HEK293 (cell line): ENCODE measurements around the gene CACUL1.

Experiments
- CTCF ChIA-PET: fragments of 350-600 bp; formaldehyde crosslinking; extraction: SDS; loops from one replicate; lab custom pipeline; 2021; ENCODE audit warnings: antibody characterized with exemption; lab: Yijun Ruan, JAX
- POLR2A ChIA-PET: fragments of 300-600 bp; formaldehyde crosslinking; extraction: SDS; loops from one replicate; lab custom pipeline; 2020; ENCODE audit warnings: antibody characterized with exemption, inconsistent platforms; lab: Yijun Ruan, JAX
- H3K27ac ChIP-seq: fragments of 200-500 bp; sonication (Bioruptor generic); 2 replicates; pipeline ENCODE4 v1.5.1; 2014; ENCODE audit warnings: low read depth, low read length, control low read depth, inconsistent platforms; ENCODE audit errors: extremely low read depth
- H3K36me3 ChIP-seq, 2 experiments: fragments of 200-500 bp in 1 of 2; sonication (Bioruptor generic) in 1 of 2; 1 replicate in 1 of 2; 2 replicates in 1 of 2; pipeline ENCODE4 v1.5.1; 2014 to 2017; ENCODE audit warnings: inconsistent platforms in 2 of 2, low read length in 2 of 2; ENCODE audit not compliant: control insufficient read depth in 2 of 2, insufficient read depth in 1 of 2
- H3K4me1 ChIP-seq: fragments of 200-500 bp; sonication (Bioruptor generic); 2 replicates; pipeline ENCODE4 v1.5.1; 2014; ENCODE audit warnings: mild to moderate bottlenecking, low read length, inconsistent platforms; ENCODE audit not compliant: control insufficient read depth, insufficient read depth
- H3K4me3 ChIP-seq: 2 replicates; pipeline ENCODE4 v1.5.1; 2011; ENCODE audit warnings: low read depth, mild to moderate bottlenecking, control low read depth, low read length, moderate library complexity
- H3K9me3 ChIP-seq: fragments of 200-500 bp; sonication (Bioruptor generic); 2 replicates; pipeline ENCODE4 v1.5.1; 2014; ENCODE audit warnings: low read depth, low read length, inconsistent platforms; ENCODE audit not compliant: control insufficient read depth, insufficient read depth
- KLF16 ChIP-seq: fragments of 450-650 bp; formaldehyde crosslinking; IDR thresholded peaks from 2 replicates; pipeline ENCODE4 v1.5.1; 2017; ENCODE audit warnings: missing biosample characterization, missing genetic modification characterization
- OSR2 ChIP-seq: fragments of 450-650 bp; formaldehyde crosslinking; IDR thresholded peaks from 2 replicates; pipeline ENCODE4 v1.5.1; 2016; ENCODE audit warnings: missing biosample characterization, missing genetic modification characterization
- PRDM1 ChIP-seq: fragments of 450-650 bp; formaldehyde crosslinking; IDR thresholded peaks from 2 replicates; pipeline ENCODE4; 2016; ENCODE audit warnings: missing biosample characterization, missing genetic modification characterization
- YY1 ChIP-seq: fragments of 450-650 bp; formaldehyde crosslinking; IDR thresholded peaks from 2 replicates; pipeline ENCODE4 v1.5.1; 2018; ENCODE audit warnings: missing biosample characterization, missing genetic modification characterization
- ZBTB17 ChIP-seq: fragments of 450-650 bp; formaldehyde crosslinking; IDR thresholded peaks from 2 replicates; pipeline ENCODE4 v1.5.1; 2016; ENCODE audit warnings: missing biosample characterization, missing genetic modification characterization
- ZBTB7A ChIP-seq: fragments of 450-650 bp; formaldehyde crosslinking; IDR thresholded peaks from 2 replicates; pipeline ENCODE4 v1.5.1; 2016; ENCODE audit warnings: low read depth, missing biosample characterization, missing genetic modification characterization
- ZFP41 ChIP-seq: fragments of 450-650 bp; formaldehyde crosslinking; IDR thresholded peaks from 2 replicates; pipeline ENCODE4 v1.5.1; 2016; ENCODE audit warnings: missing biosample characterization, missing genetic modification characterization, borderline replicate concordance
- ZNF114 ChIP-seq: fragments of 450-650 bp; formaldehyde crosslinking; IDR thresholded peaks from 2 replicates; pipeline ENCODE4 v1.5.0; 2017; ENCODE audit warnings: missing biosample characterization, missing genetic modification characterization
- ZNF221 ChIP-seq: fragments of 450-650 bp; formaldehyde crosslinking; IDR thresholded peaks from 2 replicates; pipeline ENCODE4 v1.5.1; 2017; ENCODE audit warnings: missing biosample characterization, missing genetic modification characterization, borderline replicate concordance
- ZNF24 ChIP-seq: fragments of 450-650 bp; formaldehyde crosslinking; IDR thresholded peaks from 2 replicates; pipeline ENCODE4 v1.5.1; 2016; ENCODE audit warnings: missing biosample characterization, missing genetic modification characterization
- ZNF423 ChIP-seq: fragments of 450-650 bp; formaldehyde crosslinking; IDR thresholded peaks from 2 replicates; pipeline ENCODE4 v1.5.1; 2016; ENCODE audit warnings: missing biosample characterization, missing genetic modification characterization
- ZNF48 ChIP-seq: fragments of 450-650 bp; formaldehyde crosslinking; IDR thresholded peaks from 2 replicates; pipeline ENCODE4 v1.5.1; 2016; ENCODE audit warnings: missing biosample characterization, missing genetic modification characterization
- ZNF555 ChIP-seq: fragments of 450-650 bp; formaldehyde crosslinking; conservative IDR thresholded peaks from 2 replicates; pipeline ENCODE4 v1.5.1; 2017; ENCODE audit warnings: missing biosample characterization, mild to moderate bottlenecking, missing genetic modification characterization, inconsistent platforms
- ZNF629 ChIP-seq: fragments of 450-650 bp; formaldehyde crosslinking; IDR thresholded peaks from 2 replicates; pipeline ENCODE4 v1.5.1; 2017; ENCODE audit warnings: missing biosample characterization, missing genetic modification characterization
- ZNF660 ChIP-seq: fragments of 450-650 bp; IDR thresholded peaks from 2 replicates; pipeline ENCODE4 v1.5.1; 2018; ENCODE audit warnings: missing biosample characterization, mild to moderate bottlenecking, missing genetic modification characterization
- ZNF792 ChIP-seq: fragments of 450-650 bp; formaldehyde crosslinking; IDR thresholded peaks from 2 replicates; pipeline ENCODE4 v1.5.1; 2016; ENCODE audit warnings: missing biosample characterization, missing genetic modification characterization
- ZSCAN30 ChIP-seq: fragments of 450-650 bp; IDR thresholded peaks from 2 replicates; pipeline ENCODE4 v1.5.1; 2018; ENCODE audit warnings: missing biosample characterization, mild to moderate bottlenecking, missing genetic modification characterization, moderate library complexity
- TF ChIP-seq, protein P1 (sequence below): fragments of 450-650 bp; formaldehyde crosslinking; IDR thresholded peaks from 2 replicates; pipeline ENCODE4 v1.5.1; 2016; ENCODE audit warnings: missing biosample characterization, missing genetic modification characterization
- TF ChIP-seq, protein P2 (sequence below): fragments of 450-650 bp; formaldehyde crosslinking; IDR thresholded peaks from 2 replicates; pipeline ENCODE4 v1.5.1; 2016; ENCODE audit warnings: missing biosample characterization, missing genetic modification characterization
- TF ChIP-seq, protein P3 (sequence below): fragments of 450-650 bp; formaldehyde crosslinking; IDR thresholded peaks from 2 replicates; pipeline ENCODE4 v1.5.1; 2017; ENCODE audit warnings: missing biosample characterization, missing genetic modification characterization
- TF ChIP-seq, protein P4 (sequence below): fragments of 450-650 bp; IDR thresholded peaks from 2 replicates; pipeline ENCODE4 v1.5.1; 2018; ENCODE audit warnings: missing biosample characterization, missing genetic modification characterization
- TF ChIP-seq, protein P5 (sequence below): fragments of 450-650 bp; formaldehyde crosslinking; IDR thresholded peaks from 2 replicates; pipeline ENCODE4 v1.5.1; 2016; ENCODE audit warnings: missing biosample characterization, missing genetic modification characterization

CACUL1 gene

DNA sequence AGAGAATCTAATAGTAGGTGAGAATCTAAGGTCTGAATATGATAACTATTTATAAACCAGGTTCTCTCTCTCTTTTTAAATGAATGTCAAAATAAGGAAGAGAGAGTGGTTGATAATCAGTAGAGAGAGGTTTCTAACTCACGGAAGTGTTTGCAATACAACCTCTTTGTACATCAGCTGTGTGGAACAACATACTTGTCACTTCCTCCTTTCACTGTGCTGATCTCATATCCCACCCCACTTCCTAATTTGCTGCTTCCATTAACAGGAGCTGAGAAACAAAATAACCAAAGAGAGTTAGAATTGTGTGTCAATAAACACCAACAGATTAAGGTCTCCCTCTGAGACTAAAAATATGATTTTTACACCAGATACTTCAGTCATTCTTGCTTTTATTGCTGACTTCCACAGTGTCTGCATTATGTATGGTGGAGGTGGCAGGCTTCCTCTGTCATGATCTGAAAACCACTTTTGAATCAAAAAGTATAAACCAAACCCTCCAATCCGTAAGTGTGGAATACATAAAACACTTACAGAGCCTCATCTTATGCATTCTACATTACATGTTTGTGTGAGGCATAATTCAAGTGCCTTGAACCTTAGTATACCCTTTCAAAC lies 25.0 kb downstream of the CACUL1 start:
- ChIA-PET POLR2A (interaction anchor here (1.4 kb wide), 1 partner anchor 25 kb away, joined by 3 read pairs; the partner anchor contains the start of gene CACUL1), CTCF (interaction anchor here (0.5 to 1.2 kb wide), 3 partner anchors 9 to 485 kb away, joined by 3 to 5 read pairs (median 5); no protein-coding TSS in a partner anchor)
- Histone ChIP-seq H3K4me1 (peaks cover 49% of the 10 kb centered on the region), H3K36me3 (no peaks in the 10 kb centered on the region; a peak in 1 of 3 replicates), H3K9me3 (no peaks in the 10 kb centered on the region), H3K27ac (no peak overlapping the region), H3K4me3 (no peak overlapping the region)
- TF ChIP-seq ZNF629 (tag by site-specific recombination) (peak; percentile 26; the same call in 1 of the 2 replicates), ZNF555 (tag by site-specific recombination) (no peak), ZSCAN30 (tag by site-specific recombination) (no peak), KLF16 (tag by site-specific recombination) (no peak), PRDM1 (tag by site-specific recombination) (peak; percentile 67), ZNF114 (tag by site-specific recombination) (no peak), ZNF423 (tag by site-specific recombination) (no peak), OSR2 (peak; percentile 57; the same call in 1 of the 2 replicates), ZNF792 (tag by site-specific recombination) (no peak), ZFP41 (tag by site-specific recombination) (no peak), ZBTB7A (tag by site-specific recombination) (no peak), YY1 (tag by site-specific recombination) (no peak), ZBTB17 (no peak), ZNF24 (tag by site-specific recombination) (no peak), ZNF221 (tag by site-specific recombination) (no peak), ZNF48 (tag by site-specific recombination) (no peak), ZNF660 (tag by site-specific recombination) (peak; percentile 37; the same call in 1 of the 2 replicates)
- TF ChIP-seq, protein P1, sequence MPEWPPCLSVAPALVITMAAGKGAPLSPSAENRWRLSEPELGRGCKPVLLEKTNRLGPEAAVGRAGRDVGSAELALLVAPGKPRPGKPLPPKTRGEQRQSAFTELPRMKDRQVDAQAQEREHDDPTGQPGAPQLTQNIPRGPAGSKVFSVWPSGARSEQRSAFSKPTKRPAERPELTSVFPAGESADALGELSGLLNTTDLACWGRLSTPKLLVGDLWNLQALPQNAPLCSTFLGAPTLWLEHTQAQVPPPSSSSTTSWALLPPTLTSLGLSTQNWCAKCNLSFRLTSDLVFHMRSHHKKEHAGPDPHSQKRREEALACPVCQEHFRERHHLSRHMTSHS = no peak
- TF ChIP-seq, protein P2, sequence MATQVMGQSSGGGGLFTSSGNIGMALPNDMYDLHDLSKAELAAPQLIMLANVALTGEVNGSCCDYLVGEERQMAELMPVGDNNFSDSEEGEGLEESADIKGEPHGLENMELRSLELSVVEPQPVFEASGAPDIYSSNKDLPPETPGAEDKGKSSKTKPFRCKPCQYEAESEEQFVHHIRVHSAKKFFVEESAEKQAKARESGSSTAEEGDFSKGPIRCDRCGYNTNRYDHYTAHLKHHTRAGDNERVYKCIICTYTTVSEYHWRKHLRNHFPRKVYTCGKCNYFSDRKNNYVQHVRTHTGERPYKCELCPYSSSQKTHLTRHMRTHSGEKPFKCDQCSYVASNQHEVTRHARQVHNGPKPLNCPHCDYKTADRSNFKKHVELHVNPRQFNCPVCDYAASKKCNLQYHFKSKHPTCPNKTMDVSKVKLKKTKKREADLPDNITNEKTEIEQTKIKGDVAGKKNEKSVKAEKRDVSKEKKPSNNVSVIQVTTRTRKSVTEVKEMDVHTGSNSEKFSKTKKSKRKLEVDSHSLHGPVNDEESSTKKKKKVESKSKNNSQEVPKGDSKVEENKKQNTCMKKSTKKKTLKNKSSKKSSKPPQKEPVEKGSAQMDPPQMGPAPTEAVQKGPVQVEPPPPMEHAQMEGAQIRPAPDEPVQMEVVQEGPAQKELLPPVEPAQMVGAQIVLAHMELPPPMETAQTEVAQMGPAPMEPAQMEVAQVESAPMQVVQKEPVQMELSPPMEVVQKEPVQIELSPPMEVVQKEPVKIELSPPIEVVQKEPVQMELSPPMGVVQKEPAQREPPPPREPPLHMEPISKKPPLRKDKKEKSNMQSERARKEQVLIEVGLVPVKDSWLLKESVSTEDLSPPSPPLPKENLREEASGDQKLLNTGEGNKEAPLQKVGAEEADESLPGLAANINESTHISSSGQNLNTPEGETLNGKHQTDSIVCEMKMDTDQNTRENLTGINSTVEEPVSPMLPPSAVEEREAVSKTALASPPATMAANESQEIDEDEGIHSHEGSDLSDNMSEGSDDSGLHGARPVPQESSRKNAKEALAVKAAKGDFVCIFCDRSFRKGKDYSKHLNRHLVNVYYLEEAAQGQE (tag by site-specific recombination) = no peak
- TF ChIP-seq, protein P3, sequence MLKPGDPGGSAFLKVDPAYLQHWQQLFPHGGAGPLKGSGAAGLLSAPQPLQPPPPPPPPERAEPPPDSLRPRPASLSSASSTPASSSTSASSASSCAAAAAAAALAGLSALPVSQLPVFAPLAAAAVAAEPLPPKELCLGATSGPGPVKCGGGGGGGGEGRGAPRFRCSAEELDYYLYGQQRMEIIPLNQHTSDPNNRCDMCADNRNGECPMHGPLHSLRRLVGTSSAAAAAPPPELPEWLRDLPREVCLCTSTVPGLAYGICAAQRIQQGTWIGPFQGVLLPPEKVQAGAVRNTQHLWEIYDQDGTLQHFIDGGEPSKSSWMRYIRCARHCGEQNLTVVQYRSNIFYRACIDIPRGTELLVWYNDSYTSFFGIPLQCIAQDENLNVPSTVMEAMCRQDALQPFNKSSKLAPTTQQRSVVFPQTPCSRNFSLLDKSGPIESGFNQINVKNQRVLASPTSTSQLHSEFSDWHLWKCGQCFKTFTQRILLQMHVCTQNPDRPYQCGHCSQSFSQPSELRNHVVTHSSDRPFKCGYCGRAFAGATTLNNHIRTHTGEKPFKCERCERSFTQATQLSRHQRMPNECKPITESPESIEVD (tag by site-specific recombination) = peak; percentile 39
- TF ChIP-seq, protein P4, sequence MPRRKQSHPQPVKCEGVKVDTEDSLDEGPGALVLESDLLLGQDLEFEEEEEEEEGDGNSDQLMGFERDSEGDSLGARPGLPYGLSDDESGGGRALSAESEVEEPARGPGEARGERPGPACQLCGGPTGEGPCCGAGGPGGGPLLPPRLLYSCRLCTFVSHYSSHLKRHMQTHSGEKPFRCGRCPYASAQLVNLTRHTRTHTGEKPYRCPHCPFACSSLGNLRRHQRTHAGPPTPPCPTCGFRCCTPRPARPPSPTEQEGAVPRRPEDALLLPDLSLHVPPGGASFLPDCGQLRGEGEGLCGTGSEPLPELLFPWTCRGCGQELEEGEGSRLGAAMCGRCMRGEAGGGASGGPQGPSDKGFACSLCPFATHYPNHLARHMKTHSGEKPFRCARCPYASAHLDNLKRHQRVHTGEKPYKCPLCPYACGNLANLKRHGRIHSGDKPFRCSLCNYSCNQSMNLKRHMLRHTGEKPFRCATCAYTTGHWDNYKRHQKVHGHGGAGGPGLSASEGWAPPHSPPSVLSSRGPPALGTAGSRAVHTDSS (tag by site-specific recombination) = no peak
- TF ChIP-seq, protein P5, sequence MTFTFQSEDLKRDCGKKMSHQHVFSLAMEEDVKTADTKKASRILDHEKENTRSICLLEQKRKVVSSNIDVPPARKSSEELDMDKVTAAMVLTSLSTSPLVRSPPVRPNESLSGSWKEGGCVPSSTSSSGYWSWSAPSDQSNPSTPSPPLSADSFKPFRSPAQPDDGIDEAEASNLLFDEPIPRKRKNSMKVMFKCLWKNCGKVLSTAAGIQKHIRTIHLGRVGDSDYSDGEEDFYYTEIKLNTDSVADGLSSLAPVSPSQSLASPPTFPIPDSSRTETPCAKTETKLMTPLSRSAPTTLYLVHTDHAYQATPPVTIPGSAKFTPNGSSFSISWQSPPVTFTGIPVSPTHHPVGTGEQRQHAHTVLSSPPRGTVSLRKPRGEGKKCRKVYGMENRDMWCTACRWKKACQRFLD = no peak
